ENCODE measurements around the gene SLC29A3.

The SLC29A3 gene

DNA sequence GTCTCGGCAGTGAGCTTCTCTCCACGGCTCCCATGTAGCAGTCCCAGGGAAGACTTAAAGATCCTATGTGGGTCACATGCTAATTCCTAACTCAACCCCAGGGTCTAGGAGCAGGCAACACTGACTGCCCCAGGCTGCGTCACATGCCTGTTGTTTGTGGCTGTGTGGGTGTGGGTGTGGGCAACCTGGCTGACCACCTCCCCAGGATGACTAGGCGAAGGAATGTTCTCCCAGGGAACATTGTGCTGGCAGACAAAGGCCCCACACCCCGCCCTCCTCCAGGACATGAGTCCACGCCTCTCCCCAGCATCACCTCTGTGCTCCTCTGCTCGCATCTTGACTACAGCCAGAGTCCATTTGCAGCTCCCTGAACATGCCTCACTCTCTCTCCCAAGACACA, 30.3 kb downstream of the SLC29A3 start:
- no peak overlapping the region for H3K4me3 ChIP-seq (ENCODE audit: low read depth, low read length)
- ChIA-PET POLR2A (no interaction called here), CTCF (interaction anchor here (1.3 to 1.6 kb wide), 3 partner anchors 9 to 220 kb away, joined by 3 to 4 read pairs (median 3); no protein-coding TSS in a partner anchor)
- TF ChIP-seq CTCF (IDR thresholded peaks at IDR 0.05; ENCODE audit: insufficient read depth, low read length, missing control alignments): no peak
- no peak for DNase-seq (ENCODE audit: low read depth, low spot score)

- POLR2A ChIA-PET: no interaction called here
- H3K4me3 ChIP-seq (ENCODE audit: low read depth, low read length): no peak overlapping the region
- DNase-seq (ENCODE audit: low read depth, low spot score): no peak
- TF ChIP-seq CTCF (IDR thresholded peaks at IDR 0.05; ENCODE audit: insufficient read depth, low read length, missing control alignments): no peak
- CTCF ChIA-PET: interaction anchor here (1.2 to 1.3 kb wide), 2 partner anchors 11 to 31 kb away, joined by 3 to 4 read pairs; no protein-coding TSS in a partner anchor
Measured at GRCh38 chr10:71351087-71351486, 32.0 kb downstream of the SLC29A3 start.

DNA sequence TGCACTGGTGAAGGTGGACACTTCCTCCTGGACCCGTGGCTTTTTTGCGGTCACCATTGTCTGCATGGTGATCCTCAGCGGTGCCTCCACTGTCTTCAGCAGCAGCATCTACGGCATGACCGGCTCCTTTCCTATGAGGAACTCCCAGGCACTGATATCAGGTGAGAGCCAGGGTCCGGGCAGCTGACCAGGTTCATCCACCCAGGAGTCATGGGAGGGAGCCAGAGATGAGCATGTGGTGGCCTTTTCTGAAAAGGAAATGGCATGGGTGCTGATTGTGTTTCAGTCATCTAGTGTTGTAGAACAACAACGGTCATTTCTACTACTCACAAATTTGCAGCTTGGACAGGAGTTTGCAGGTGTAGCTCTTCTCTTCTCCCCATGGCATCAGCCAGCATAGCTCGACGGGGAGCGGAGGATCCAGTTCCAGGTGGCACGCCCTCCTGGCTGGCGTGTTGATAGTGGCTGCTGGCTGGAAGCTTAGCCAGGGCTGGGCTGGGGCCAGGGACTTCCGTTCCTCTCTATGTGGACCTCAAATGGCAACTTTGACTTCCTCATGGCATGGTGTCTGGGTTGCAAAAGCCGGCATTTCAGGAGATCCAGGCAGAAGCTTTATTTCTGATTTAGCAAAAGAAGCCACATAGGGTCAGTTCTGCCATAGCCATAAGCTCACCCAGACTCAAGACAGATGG, 32.7 kb downstream of the SLC29A3 start:
- no peak for DNase-seq (ENCODE audit: low read depth, low spot score)
- TF ChIP-seq CTCF (IDR thresholded peaks at IDR 0.05; ENCODE audit: insufficient read depth, low read length, missing control alignments): no peak
- ChIA-PET POLR2A (no interaction called here), CTCF (interaction anchor here (0.8 to 1.3 kb wide), 3 partner anchors 11 to 38 kb away, joined by 3 to 5 read pairs (median 3); no protein-coding TSS in a partner anchor)
- H3K4me3 ChIP-seq (ENCODE audit: low read depth, low read length): no peak overlapping the region

DNA sequence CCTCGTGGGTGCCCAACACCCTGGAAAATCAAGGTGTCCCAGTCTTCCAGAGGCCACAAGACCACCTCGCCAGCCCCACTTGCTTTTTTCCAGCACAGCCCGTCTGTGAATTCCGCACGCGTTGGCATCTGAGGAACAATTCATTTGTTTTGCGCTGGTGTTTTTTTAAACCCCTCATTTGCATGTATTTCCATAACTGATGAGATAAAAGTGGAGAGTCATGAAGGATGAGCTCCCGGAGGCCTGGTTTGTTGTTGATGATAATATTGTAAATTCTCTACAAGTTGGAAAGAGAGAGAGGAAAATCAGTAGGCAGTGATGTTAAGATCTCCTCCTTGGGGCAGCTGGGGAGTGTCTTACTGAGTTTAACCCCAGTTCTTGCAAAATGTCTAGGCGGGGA, 34.6 kb downstream of the SLC29A3 start:
- CTCF ChIA-PET: no interaction called here
- POLR2A ChIA-PET: no interaction called here
- no peak overlapping the region for H3K4me3 ChIP-seq (ENCODE audit: low read depth, low read length)
- TF ChIP-seq CTCF (IDR thresholded peaks at IDR 0.05; ENCODE audit: insufficient read depth, low read length, missing control alignments): no peak
- DNase-seq (ENCODE audit: low read depth, low spot score): no peak

- POLR2A ChIA-PET: no interaction called here
- H3K4me3 ChIP-seq (ENCODE audit: low read depth, low read length): no peak overlapping the region
- no peak for TF ChIP-seq CTCF (IDR thresholded peaks at IDR 0.05; ENCODE audit: insufficient read depth, low read length, missing control alignments)
- CTCF ChIA-PET: no interaction called here
- no peak for DNase-seq (ENCODE audit: low read depth, low spot score)
Measured at GRCh38 chr10:71354776-71355175, 35.7 kb downstream of the SLC29A3 start.

DNA sequence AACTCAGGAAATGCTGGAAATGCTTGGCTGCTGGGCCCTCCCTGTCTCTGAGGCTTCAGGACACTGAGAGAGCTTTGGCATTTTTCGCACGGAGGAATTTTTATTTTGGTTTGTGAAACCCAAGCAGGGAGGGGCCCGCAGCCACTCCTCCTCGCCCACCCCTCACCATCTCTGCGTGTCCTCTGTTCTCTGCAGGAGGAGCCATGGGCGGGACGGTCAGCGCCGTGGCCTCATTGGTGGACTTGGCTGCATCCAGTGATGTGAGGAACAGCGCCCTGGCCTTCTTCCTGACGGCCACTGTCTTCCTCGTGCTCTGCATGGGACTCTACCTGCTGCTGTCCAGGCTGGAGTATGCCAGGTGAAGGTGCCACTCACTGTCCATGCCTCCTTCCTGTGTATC, 36.8 kb downstream of the SLC29A3 start:
- TF ChIP-seq CTCF (IDR thresholded peaks at IDR 0.05; ENCODE audit: insufficient read depth, low read length, missing control alignments): no peak
- ChIA-PET POLR2A (no interaction called here), CTCF (no interaction called here)
- DNase-seq (ENCODE audit: low read depth, low spot score): no peak
- no peak overlapping the region for H3K4me3 ChIP-seq (ENCODE audit: low read depth, low read length)

All from AG04449 (cell line).